Left renal pelvis (tissue), 4 donors: Measurements from ENCODE around the gene CD8B. TPM values are rescaled to one million over a fixed set of nuclear protein-coding genes. Genes with fewer than 3 reads are reported as not detected.
"Not testable (repeated sequence)": the region's sequence is repeated elsewhere in the genome, so short reads cannot be mapped to it uniquely, and the experiment has no call there.

Experiments
- DNase-seq, 4 donors: peaks; one replicate each; pipeline ENCODE4 v3.0.0-alpha.2; 2013; ENCODE audit warnings: low read depth in 4 of 4, low spot score in 3 of 4
- polyA plus RNA-seq, 4 donors: library from polyadenylated mRNA; unstranded; fragments of 120-200 nt; gene quantifications; one replicate each; pipeline ENCODE4 v1.2.1, GENCODE V29; 2013; ENCODE audit not compliant: insufficient read length in 4 of 4

CD8B gene
- under 1 TPM; 0.12 to 0.83 (median 0.59) TPM for polyA plus RNA-seq

DNA sequence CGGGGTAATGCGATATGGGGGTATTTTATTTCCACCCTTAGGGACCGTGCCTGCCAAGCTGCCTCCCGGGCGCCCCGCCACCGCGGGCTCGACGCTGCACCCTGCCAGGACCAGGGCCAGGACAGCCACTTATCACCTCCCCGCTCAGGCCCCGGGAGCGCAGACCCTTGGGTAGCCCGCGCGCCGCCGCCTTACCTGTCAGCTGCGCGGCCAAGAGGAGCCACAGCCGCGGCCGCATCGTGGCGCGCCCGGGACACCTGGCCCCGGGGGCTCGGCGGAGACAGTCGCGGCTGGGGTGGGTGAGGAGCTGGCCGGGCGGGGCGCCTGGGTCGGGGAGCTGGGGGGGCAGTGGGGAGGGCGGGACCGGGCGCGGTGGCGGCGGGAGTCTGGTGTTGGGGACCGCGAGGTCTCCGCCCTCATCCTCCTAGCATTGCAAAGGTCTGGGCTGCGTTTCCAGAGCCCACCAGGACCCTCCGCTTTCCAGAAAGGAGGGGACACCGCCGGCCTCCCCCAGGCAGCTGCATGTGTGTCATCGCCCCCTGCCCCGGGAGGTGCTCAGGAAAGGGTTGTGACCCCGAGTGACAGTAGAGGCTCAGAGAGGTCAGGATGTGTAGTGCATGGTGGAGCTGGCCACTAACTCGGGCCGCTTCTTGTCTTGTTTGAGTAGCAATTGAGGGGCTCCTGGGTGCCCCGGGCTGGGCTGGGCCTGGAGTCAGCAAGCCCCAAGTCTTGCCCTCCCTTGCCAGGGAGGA lies at the start of gene CD8B:
CD8B (minus strand) TSS at position 259 of the 752 bp plus-strand sequence; CDS start at position 238, 21 bp downstream.
- not testable (repeated sequence) for DNase-seq

- DNase-seq = not testable (repeated sequence)
These were observed 44.2 kb upstream of the CD8B start for GRCh38 chr2:86905868-86906267.

DNA sequence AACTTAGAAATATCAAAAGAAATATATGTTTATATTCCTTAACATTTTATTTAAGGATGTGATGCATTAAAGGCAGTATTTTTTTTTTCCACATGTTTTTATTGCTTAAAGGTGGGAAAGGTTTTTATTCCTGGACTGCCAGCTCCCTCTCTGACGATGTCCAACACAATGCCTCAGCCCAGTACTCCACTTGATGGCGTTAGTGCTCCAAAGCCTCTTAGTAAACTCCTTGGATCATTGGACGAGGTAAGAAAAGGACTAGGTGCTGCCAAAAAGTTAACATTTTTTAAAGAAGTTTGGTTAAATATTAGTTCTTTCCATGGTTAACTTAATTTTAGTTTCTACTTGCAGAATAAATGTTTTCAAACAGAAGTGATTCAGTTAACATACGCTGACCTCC lies 39.0 kb upstream of the CD8B start:
- not testable (repeated sequence) for DNase-seq

DNA sequence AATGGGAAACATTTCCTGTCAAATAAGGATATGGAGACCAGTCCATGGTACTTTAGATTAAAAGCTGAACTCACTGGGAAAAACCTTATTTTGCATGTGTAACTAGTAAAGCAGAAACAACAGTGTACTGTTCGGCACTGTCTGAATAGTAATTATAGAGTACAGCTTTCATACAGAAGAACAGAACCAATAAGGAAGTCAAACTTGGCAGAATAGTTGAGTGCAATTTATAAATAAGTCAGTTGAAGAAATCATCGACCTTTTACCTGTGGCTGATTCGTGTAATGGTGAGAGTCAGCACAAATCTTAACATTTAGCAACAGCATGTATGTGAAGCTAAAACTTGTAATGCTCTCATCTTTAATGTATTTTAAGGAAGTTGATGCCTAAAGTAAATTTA lies 24.3 kb upstream of the CD8B start:
- DNase-seq = not testable (repeated sequence)

DNA sequence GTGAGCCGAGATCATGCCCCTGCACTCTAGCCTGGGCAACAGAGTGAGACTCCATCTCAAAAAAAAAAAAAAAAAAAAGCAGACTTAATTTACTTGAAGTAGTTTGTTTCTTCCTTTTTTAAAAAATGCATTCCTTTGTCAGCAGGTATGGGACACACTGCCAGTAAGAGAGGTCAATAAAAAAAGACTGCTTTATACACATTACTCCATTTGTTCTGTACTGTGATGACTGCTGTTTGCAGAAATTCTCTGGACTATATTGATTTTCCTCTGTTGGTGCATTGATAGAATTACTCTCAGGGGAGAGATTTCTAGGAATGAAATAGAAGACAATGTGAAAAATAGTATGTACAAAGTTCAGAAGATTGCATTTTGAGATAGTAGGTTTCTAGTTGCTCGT lies 21.2 kb upstream of the CD8B start:
- DNase-seq = not testable (repeated sequence)

DNA sequence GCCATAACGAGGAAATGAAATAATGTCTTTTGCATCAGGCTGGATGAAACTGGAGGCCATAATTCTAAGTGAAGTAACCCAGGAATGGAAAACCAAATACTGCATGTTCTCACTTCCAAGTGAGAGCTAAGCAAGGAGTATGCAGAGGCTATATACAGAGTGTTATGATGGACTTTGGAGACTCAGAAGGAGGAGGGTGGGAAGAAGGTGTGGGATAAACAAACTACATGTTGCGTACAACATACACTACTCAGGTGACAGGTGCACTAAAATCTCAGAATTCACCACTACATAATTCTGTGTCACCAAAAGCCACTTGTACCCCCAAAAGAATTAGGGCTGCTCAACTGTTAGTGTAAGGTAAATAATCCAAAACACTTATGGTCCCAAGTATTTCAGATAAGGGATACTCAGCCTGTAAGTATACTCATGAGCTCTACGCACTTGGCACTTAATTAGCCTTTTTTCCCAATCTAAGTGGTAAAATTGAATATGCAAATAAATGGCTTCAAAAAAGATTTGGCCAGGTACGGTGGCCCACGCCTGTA lies 20.5 kb upstream of the CD8B start:
- not testable (repeated sequence) for DNase-seq

DNA sequence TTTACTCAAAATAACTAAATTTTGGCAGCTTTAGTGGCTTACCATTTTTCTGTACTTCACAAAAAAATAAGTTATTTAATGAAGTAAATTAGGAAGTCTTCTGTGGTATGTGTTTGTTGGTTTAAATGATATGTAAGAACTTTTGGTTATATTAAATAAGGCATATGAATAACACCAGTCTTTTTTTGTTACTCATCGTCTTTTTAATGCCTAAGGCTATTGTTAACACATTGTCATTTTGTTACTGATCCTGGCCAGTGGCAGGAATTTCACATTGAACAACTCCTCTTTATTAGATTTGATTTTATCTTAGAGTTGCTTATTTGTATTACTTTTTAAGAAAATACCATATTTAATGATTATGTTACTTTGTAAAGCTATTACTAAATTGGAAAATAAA lies 17.3 kb upstream of the CD8B start:
- not testable (repeated sequence) for DNase-seq

DNA sequence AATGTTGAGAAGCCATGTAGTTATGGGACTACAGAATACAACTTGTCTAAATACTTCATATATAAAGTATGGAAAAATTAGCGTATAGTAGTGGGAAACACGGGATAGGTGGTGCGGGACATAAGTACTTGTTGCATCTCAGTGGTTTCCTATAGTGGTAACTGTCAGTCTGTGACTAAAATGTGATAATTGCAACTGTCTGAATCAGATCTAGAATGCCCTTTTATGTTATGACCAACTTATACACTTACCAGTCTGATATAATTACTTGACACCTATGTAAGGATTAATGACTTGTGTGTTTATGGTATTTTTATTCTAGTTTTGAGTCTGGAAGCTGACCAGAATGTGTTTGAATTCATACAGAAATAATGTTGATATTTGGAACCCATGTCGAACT lies 9.3 kb upstream of the CD8B start:
- not testable (repeated sequence) for DNase-seq

GRCh38 chr2:86868895-86869468 lies 7.3 kb upstream of the CD8B start:
- DNase-seq = not testable (repeated sequence)

GRCh38 chr2:86862380-86862703 lies 656 bp upstream of the CD8B start:
- DNase-seq = not testable (repeated sequence)

- DNase-seq = not testable (repeated sequence)
These were observed 511 bp downstream of the CD8B start for GRCh38 chr2:86861175-86861574.

DNA sequence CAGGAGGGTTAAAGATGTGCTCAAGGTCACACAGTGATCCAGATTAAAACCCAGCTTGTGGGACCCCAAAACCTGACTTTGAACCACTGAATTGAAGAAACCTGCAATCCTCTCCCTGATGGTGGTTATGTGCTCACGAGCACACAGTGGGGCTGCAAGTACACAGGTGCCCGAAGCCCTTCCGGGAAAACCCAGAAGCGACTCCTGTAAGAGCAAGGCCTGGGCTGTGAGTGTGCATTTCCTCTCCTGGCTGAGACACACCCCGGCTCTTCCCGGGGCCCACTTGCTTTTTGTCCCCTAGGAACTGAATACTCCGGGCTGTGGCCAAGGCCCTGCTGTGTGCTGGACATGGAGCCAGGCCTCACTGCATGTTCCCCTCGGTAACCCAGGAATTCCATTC lies 1.1 kb downstream of the CD8B start:
- DNase-seq = not testable (repeated sequence)

DNA sequence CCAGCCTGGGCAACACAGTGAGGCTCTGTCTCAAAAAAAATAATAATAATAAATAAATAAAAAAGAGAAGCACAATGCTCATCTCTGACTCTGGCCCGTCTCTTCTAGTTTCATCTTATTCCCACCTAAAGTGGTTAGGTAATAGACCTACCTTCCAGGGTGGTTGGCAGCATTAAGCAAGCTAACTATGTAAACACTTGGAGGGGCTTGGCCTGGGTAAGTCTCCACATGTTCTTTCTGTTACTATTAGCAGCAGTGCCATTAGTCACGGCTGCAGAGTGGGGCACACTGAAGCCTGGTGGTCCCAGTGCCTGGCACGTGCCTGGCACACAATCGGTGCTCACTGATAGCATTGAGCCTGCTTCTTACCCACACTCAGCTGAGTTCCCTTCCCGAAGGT lies 4.0 kb downstream of the CD8B start:
- DNase-seq = not testable (repeated sequence)

GRCh38 chr2:86856498-86856897 lies 5.2 kb downstream of the CD8B start:
- DNase-seq = not testable (repeated sequence)

- DNase-seq = not testable (repeated sequence)
These were observed 5.7 kb downstream of the CD8B start for GRCh38 chr2:86855981-86856380.

DNA sequence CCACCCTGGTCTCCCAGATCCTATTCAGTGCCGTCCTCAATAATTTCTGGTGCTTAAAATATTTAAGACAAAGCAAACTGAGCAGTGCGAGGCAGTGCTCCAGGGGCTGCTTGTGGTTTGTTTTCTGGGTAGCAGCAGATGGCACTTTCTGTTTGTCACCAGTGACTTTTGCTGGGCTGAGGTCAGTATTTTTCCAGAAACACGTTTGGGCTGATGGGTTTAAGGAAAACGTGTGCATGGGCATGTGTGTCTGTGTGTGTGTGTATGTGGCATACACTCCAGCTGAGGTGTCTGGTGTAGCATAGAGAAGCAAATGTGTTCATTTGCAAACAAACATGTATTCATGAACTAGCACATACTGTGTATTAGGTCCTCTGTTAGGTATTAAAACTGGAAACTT lies 10.1 kb downstream of the CD8B start:
- DNase-seq = not testable (repeated sequence)

GRCh38 chr2:86842607-86843234 lies 19.0 kb downstream of the CD8B start:
- DNase-seq = not testable (repeated sequence)

- not testable (repeated sequence) for DNase-seq
These were observed 20.4 kb downstream of the CD8B start for GRCh38 chr2:86841330-86841729.

GRCh38 chr2:86839871-86840548 lies 21.7 kb downstream of the CD8B start:
- DNase-seq = not testable (repeated sequence)

DNA sequence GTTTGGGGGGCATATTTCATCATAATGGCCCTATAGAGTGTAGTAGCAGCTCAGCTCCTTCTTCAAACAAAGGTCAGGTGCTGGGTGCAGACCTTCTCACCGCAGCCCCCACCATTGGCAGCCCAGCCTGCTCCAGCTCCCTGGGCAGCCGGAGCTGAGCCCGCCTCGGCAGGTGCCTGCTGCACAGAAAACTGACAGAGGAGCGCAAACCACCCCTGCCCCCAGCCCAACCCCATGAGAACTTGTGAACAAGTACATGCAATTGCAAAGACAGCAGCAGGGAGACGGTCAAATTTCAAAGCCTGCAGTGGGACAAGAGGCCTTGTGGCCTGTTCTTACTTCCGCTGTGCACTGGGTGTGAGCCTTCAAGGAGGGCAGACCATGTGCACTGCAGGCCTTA lies 22.2 kb downstream of the CD8B start:
- DNase-seq = not testable (repeated sequence)

GRCh38 chr2:86837714-86838113 lies 24.0 kb downstream of the CD8B start:
- DNase-seq = not testable (repeated sequence)
